HL-60/S4 treated with phorbol 12-myristate 13-acetate at 8.2 ng/mL for 4 days and 3 days (cell line): Measurements from ENCODE around the gene RARRES2.
"Not testable (repeated sequence)": the region's sequence is repeated elsewhere in the genome, so short reads cannot be mapped to it uniquely, and the experiment has no call there.

Experiments used
- in situ Hi-C: fragments of 300-500 bp; cut with MboI; formaldehyde crosslinking; loops from 2 replicates; pipeline ENCODE4 v1.15.0; 2022; ENCODE audit warnings: low sequenced_read_pairs

The RARRES2 gene

DNA sequence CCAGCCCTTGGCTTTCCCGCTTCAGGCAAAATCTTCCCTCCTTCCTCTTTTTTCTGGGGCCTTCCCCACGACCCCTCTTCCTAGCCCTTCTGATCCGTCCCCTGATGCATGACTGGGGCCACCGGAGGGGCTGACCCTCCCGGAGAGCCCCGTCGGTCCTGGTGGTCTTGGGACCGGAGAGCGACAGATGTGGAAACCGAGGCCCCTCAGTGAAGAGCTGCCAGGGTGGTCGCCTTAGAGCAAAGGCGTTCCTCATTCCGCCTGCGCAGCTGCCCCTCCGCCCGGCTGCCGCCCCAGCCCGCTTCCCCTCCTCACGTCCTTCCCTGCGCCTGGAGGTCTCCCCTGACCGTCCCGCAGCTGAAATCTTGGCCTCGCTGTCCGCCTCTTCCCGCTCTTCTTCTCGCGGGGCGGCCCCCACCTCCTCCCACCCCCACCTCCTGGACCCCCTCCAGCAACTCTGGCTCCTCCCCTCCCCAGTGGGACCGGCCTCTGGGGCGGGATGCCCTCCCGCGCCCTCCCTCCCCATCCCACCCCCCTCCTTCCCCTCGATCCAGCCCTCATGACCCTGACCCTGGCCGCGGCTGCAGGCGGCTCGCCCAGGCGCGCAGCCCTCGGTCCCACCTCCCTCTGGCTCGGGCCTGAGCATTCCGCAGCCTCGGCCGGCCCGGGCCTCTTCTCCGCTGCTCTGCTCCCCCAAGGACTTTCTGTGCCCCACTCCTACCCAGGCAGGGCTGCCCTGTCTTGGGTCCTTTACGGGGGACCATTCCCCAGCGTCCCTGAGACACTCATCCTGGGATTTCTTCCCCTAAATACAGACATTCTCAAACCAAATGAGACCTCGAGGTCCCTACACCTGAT, at the start of gene RARRES2:
TSS of gene RARRES2 (minus strand) at position 367 of the 858 bp plus-strand sequence. CDS start 1,020 bp downstream, outside the sequence.
- in situ Hi-C loops = no loop called here

DNA sequence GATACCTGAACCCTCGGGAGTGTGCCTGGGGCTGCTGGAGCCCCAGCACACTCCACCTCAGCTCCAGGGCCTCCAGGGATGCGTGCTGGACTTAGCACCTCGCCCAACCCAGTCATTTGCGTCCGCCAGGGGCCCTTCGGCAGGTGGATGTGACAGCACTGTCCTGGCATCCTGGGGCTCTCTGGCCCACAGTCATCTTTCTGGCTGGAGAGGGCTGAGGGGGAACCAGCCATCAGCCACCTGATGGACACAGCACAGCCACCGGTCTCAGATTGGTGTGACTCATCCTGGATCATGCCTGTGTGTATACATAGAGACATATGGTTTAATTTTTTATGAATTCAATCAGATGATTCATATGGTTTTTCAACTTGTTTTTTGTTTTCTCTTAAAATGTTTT, 48.8 kb upstream of the RARRES2 start:
- in situ Hi-C loops = no loop called here

GRCh38 chr7:150389532-150389816, 48.0 kb upstream of the RARRES2 start:
- in situ Hi-C loops = no loop called here

DNA sequence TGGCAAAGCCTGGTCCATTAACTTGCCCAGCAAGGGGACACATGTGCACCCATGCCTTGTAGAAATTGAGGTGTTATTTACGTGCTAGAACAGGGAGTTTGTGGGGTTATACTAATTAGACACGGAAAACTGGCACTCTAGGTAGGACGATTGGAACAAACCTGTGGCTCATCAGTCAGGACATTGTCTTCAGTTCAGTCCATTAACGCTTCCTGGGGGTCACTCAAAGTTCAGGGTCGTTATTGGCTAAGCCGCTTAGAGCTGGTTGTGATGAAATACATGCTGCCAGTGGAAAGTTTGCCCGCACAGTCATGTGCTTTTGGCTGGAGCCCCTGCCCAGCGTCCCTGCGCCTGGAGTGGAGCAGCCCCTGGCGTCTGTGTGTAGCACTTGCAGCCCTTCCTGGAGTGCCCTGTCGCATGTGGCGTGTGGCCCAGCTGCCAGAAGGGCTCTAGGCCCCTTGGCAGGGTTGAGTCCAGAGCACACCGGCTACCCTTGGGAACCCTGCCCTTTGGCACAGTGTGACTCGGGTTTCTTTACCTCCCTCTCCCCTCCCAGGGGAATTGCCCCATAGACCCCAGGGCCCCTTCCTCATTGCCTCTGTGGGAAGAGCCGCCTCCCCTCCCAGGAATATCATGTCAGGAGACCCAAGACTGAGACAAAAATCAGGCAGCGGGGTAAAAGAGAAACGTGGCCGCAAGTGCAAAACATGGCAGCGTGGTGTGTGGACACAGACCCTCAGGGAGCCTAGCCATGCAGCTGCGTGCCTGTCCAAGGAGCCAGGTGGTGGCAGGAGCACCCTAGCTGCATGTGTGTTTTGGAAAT, 47.5 kb upstream of the RARRES2 start:
- in situ Hi-C loops = no loop called here

DNA sequence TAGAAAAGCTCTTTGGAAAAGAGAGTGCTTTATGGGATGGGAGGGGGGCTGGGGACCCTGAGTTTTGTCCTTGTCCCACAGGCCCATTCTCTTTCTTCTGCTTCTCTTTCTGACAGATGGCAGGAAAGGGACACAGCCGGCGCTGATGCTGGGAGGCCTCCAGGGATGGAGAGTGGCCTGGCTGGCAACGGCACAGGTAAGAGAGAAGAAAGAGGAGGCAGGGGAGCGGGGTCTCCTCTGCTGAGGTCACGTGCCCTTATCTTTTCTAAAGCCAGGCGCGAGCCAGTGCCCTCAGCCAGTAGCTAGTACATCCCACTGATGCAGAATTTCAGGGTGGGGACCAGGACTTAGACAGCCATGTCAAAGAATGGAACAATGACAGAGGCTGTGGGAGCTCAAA, 46.9 kb upstream of the RARRES2 start:
- in situ Hi-C loops = no loop called here

GRCh38 chr7:150385884-150386283, 44.5 kb upstream of the RARRES2 start:
- in situ Hi-C loops = not testable (repeated sequence)

DNA sequence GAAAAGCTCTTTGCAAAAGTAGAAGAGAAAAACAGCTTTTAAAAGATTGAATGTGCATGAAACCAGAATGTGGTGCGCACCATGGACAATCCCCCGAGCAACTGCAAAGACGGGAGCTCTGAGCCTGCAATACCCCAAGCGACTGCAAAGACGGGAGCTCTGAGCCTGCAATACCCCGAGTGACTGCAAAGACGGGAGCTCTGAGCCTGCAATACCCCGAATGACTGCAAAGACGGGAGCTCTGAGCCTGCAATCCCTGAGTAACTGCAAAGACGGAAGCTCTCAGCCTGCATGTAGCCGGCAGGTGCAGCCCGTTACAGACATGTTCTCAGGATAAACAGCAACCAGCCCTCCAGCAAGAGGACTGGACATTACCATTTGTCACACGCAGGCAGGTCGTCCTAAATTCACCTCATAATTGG, 43.9 kb upstream of the RARRES2 start:
- in situ Hi-C loops = no loop called here

DNA sequence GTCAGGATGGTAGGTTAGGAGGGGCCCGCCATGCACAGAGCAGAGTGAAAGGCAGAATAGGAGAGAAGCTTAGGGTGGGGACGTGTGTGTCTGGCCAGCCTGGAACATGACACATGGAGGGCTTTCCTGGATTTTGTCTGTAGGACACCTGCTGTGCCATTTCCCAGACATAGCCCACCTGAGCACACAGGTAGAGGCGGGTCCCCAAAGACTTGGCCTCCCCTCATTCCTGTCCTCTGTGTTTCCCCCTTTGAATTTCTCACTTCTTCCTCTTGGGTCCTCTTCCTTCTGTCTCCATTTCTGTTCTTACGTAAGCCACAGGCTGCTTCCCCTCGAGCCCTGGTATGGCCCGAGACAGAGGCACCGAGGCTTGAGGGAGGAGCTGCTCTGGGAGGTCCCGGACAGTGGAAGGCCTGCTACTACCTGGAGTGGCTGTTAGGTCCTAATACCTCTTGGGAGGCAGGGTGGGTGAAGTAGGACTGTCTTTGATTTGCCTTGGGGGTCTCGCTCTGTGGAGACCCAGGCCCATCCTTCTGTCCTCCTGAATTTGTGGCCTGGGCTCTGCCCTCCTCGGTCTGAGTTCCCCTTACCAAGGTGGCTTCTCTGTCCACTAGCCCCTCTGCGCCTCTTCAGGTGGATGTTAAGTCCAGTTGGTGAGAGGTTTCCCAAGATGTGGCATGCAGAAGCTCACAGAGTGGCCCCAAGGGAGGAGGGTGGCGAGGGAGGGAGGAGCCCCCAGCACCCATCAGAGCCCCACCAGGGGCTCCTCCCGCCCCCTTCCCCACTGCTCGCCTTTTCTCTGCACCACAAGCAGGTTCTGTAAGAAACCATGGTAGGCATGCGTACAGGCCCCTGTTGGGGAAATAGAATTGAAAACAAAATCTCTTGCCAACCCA, 43.2 kb upstream of the RARRES2 start:
- in situ Hi-C loops = no loop called here

GRCh38 chr7:150383710-150384397, 42.4 kb upstream of the RARRES2 start:
- in situ Hi-C loops = no loop called here

- in situ Hi-C loops = no loop called here
Observed at GRCh38 chr7:150382844-150383225, 41.4 kb upstream of the RARRES2 start.

DNA sequence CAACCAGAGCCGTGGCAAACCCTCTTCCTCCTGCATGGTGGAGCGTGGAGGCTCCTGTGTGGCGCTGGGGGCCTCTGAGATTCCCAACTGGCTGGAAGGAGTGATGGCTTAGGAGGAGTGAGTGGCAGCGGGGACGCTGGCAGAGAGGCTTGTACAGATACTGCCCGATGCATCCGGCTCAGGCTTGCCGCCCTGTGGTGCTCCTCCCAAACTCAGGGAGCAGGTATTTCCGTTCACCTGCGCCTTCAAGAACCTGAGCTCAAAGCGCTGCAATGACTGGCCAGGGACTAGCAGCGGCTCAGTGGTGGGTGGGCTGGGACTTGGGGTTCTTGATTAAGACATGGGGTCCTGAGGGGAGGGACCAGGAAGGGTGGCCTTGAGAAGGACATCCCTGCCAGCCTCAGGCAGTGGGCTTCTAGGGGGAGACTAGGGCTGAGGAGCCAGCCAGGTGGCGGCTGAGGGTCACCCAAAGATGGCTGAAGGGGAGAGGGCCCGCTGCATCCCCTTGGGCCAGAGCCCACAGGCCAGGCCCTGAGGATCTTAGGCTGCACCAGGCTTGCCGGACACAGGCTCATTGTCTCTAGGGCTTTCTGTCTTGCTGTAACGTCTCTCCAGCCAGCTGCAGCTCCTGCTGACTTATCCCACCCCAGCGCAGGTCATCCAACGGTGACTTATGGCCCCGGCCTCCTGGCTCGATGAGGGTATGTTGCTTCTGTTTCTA, 40.9 kb upstream of the RARRES2 start:
- in situ Hi-C loops = no loop called here

- in situ Hi-C loops = no loop called here
Observed at GRCh38 chr7:150381785-150382122, 40.3 kb upstream of the RARRES2 start.

- in situ Hi-C loops = no loop called here
Observed at GRCh38 chr7:150381096-150381495, 39.7 kb upstream of the RARRES2 start.

- in situ Hi-C loops = no loop called here
Observed at GRCh38 chr7:150380463-150380862, 39.0 kb upstream of the RARRES2 start.

DNA sequence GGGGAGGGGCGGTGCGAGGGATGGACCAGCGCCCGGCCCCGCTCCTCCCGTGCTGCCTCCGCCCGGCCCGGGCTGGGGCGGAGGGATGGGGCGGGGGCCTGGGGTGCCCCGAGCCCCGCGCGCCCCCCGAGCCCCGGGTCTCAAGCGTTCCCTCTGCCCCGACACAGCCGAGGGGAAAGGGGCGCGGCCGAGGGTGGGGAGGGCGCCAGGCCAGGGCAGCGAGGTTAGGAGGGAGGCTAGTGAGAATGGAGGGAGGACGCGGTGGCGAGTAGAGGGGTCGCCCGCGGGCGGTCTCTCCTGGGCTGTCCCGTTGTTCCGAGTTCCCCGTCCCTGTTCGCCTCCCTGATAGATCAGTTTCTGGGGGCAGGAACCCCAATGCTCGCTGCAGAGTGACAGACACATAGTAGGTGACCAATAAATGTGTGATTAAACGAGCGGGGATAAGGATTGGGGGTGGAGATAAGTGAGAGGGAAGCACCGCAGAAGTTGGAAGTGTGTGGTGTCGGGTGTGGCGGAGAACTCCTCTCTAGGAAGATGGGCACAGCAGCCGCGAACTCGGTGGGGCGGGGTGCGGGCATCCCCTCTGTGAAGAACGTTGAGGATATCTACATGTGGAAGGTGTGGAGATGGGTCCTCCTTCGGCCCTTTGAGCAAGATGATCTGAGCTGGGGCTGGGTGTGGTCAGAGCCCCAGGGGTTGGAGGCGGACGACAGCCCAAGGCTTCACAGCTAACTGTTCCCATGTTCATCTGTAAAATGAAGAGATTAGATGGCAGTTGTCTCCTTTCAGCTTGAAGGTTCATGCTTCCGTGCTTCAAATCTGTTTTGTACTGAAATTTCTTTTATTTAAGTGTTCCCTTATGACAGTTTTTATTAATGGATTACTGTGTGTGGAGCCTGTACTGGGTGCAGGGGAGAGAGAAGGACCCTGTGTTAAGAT, 38.3 kb upstream of the RARRES2 start:
- in situ Hi-C loops = no loop called here

GRCh38 chr7:150378853-150379440, 37.5 kb upstream of the RARRES2 start, which contains the start of gene ZNF775:
ZNF775 (plus strand) TSS chr7:150379330; CDS start chr7:150388471, 9,141 bp downstream.
- in situ Hi-C loops = no loop called here

DNA sequence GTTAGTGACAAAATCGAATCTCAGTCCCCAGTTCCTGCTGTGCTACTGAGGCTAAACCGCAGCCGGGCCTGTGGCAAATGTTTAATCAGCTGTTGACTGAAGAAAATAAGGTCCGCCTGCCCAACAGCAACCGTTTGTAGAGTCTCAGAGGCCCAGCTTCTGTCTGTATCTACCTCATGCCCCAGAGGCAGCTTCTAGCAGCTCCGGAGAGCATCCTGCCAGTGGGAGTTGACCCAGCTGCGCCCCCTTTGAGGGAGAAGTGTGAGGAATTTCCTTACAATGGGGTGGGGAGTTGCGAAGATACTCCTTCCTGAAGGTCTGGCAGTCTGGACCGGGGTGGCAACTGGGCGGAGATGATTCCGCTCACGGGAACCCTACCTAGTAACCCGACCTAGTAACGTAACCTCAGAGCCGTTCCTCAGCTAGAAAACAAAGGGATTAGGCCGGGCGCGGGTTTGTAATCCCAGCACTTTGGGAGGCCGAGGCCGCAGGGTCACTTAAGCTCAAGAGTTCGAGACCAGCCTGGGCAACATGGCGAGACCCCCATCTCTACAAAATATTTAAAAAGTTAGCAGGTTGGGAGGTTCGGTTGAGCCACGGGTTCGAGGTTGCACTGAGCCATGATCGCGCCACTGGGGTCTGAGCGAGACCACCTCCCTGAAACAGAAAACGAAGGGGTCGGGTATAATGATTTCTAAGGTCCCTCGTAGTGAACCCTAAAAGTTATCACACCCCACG, 36.9 kb upstream of the RARRES2 start:
- in situ Hi-C loops = no loop called here

DNA sequence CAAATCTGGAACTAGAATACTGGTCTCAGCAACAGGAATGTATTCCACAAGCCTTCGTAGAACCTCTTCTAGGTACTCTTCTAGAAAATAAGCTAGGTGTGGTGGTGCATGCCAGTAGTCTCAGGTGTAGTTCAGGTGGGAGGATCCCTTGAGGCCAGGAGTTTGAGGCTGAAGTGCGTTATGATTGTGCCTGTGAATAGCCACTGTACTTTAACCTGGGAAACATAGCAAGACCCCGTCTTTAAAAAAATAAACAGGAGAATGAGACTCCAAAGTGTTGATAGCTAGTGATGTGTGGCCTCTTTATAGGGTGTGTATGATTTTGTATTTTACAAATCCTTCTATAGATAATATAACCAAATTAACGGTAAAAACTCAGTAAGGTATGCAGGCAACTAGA, 36.2 kb upstream of the RARRES2 start:
- in situ Hi-C loops = no loop called here
